K562 (cell line): ENCODE data around the gene NHSL2. TPM values are rescaled to one million over a fixed set of nuclear protein-coding genes. Genes with fewer than 3 reads are reported as not detected.

ENCODE experiments used
- ATAC-seq: fragments of 200-7000 bp; cut with Tn5 transposase; 3 replicates; pipeline ENCODE4 v1.9.1; 2020; ENCODE audit warnings: moderate library complexity
- BruUV-seq: library from RNA; stranded (reverse); fragments of 400-500 nt; replicated peaks from 2 replicates; lab custom pipeline; 2021; lab: Mats Ljungman, UMichigan
- CTCF ChIA-PET: fragments of 300-600 bp; formaldehyde crosslinking; extraction: SDS; loops from one replicate; lab custom pipeline; 2021; ENCODE audit warnings: low intra/inter-chr PET ratio; lab: Yijun Ruan, JAX
- POLR2A ChIA-PET: fragments of 300-600, 350-650 bp; sonication (Branson Sonifier 250); formaldehyde crosslinking; extraction: SDS; loops from one replicate; lab custom pipeline; 2021; ENCODE audit warnings: antibody characterized with exemption, inconsistent platforms; lab: Yijun Ruan, JAX
- DNase-seq, 4 experiments: peaks; one replicate each; pipeline versions ENCODE4 v3.0.0 to v3.0.0-alpha.2; 2011 to 2018; ENCODE audit warnings: low spot score in 3 of 4, mixed read lengths in 3 of 4; ENCODE audit errors: extremely low read depth in 1 of 4
- FAIRE-seq: peaks from 2 replicates; lab custom pipeline; 2011; peaks lifted over from hg19 to GRCh38; lab: Jason Lieb, UNC
- H2AFZ ChIP-seq: 2 replicates; pipeline ENCODE4 v1.6.0; 2011; ENCODE audit warnings: low read depth, low read length, control low read depth, inconsistent platforms
- H3K27ac ChIP-seq: fragments of 200-600 bp; 3 replicates; pipeline ENCODE4 v1.8.0; 2011; ENCODE audit warnings: low read depth, mild to moderate bottlenecking, control low read depth, inconsistent platforms, low read length, moderate library complexity, mixed read lengths; ENCODE audit errors: extremely low read depth
- H3K27me3 ChIP-seq, 2 experiments: fragments of 300-600 bp in 1 of 2; 2 replicates in 1 of 2; 3 replicates in 1 of 2; pipeline versions ENCODE4 v1.6.0 to v1.8.0; 2011; ENCODE audit warnings: inconsistent platforms in 2 of 2, low read length in 2 of 2, mild to moderate bottlenecking in 1 of 2, mixed read lengths in 1 of 2, moderate library complexity in 1 of 2; ENCODE audit not compliant: control insufficient read depth in 2 of 2, insufficient read depth in 2 of 2
- H3K36me3 ChIP-seq: fragments of 300-600 bp; 3 replicates; pipeline ENCODE4 v1.8.0; 2011; ENCODE audit warnings: mild to moderate bottlenecking, low read length, inconsistent platforms; ENCODE audit not compliant: control insufficient read depth, insufficient read depth
- H3K4me1 ChIP-seq, 2 experiments: fragments of 200-600 bp in 1 of 2; replicated peaks in 1 of 2; 2 replicates in 1 of 2; 3 replicates in 1 of 2; pipeline versions ENCODE4 v1.5.1 to v1.8.0; 2011; ENCODE audit warnings: inconsistent platforms in 2 of 2, low read length in 2 of 2, mild to moderate bottlenecking in 1 of 2, mixed read lengths in 1 of 2, moderate library complexity in 1 of 2; ENCODE audit not compliant: control insufficient read depth in 2 of 2, insufficient read depth in 2 of 2
- H3K4me2 ChIP-seq: 2 replicates; pipeline ENCODE4 v1.6.1; 2011; ENCODE audit warnings: low read length, control low read depth, inconsistent platforms, mixed read lengths; ENCODE audit not compliant: insufficient read depth
- H3K4me3 ChIP-seq: fragments of 200-600 bp; sonication (generic), shearing (Covaris generic); 2 replicates; pipeline ENCODE4 v1.5.1; 2016; ENCODE audit warnings: control low read depth, inconsistent platforms
- H3K79me2 ChIP-seq: fragments of 200-600 bp; 3 replicates; pipeline ENCODE4 v1.8.0; 2011; ENCODE audit warnings: low read length, inconsistent platforms; ENCODE audit not compliant: control insufficient read depth, insufficient read depth
- H3K9ac ChIP-seq, 2 experiments: 2 replicates each; pipeline versions ENCODE4 v1.6.0 to v1.6.1; 2011; ENCODE audit warnings: low read depth in 2 of 2, low read length in 2 of 2, control low read depth in 1 of 2, inconsistent platforms in 1 of 2, mild to moderate bottlenecking in 1 of 2, mixed read lengths in 1 of 2; ENCODE audit not compliant: insufficient read depth in 1 of 2
- H3K9me1 ChIP-seq: one replicate; pipeline ENCODE4 v1.6.0; 2011; ENCODE audit warnings: inconsistent platforms, mild to moderate bottlenecking, low read length, moderate library complexity; ENCODE audit not compliant: control insufficient read depth, insufficient read depth
- H3K9me3 ChIP-seq: replicated peaks from 2 replicates; pipeline ENCODE4 v1.5.1; 2011; ENCODE audit warnings: low read depth, low read length, inconsistent platforms; ENCODE audit not compliant: control insufficient read depth, insufficient read depth
- H4K20me1 ChIP-seq: replicated peaks from 2 replicates; pipeline ENCODE4 v1.6.1; 2011; ENCODE audit warnings: low read length, inconsistent platforms, mixed read lengths; ENCODE audit not compliant: control insufficient read depth, insufficient read depth
- ATF4 ChIP-seq: fragments of 450-650 bp; formaldehyde crosslinking; IDR thresholded peaks from 2 replicates; pipeline ENCODE4 v1.4.0; 2022; ENCODE audit warnings: mild to moderate bottlenecking, moderate library complexity
- ESRRB ChIP-seq: fragments of 250-450 bp; sonication (Bioruptor Pico); IDR thresholded peaks from 2 replicates; pipeline ENCODE4 v1.5.0; 2020; ENCODE audit warnings: mild to moderate bottlenecking, moderate library complexity, borderline replicate concordance
- FOXP1 ChIP-seq: sonication (generic); formaldehyde crosslinking; IDR thresholded peaks from 2 replicates; pipeline ENCODE4 v1.8.0; 2022; ENCODE audit warnings: mild to moderate bottlenecking, missing genetic modification reagents
- NBN ChIP-seq: fragments of 450-650 bp; IDR thresholded peaks from 2 replicates; pipeline ENCODE4 v1.6.1; 2016; ENCODE audit warnings: low read depth, mild to moderate bottlenecking
- NRF1 ChIP-seq, 2 experiments: fragments of 450-650 bp; IDR thresholded peaks in 1 of 2; conservative IDR thresholded peaks in 1 of 2; 2 replicates each; pipeline ENCODE4 v1.6.1; 2014; ENCODE audit warnings: mild to moderate bottlenecking in 2 of 2
- PPARD ChIP-seq: fragments of 250-450 bp; sonication (Bioruptor Pico); IDR thresholded peaks from 2 replicates; pipeline ENCODE4 v1.8.0; 2022; ENCODE audit warnings: inconsistent platforms, mild to moderate bottlenecking, moderate library complexity
- PYGO2 ChIP-seq: fragments of 450-650 bp; IDR thresholded peaks from 2 replicates; pipeline ENCODE4 v1.6.1; 2016; ENCODE audit warnings: mild to moderate bottlenecking, missing genetic modification characterization, moderate library complexity, missing compliant biosample characterization
- RBBP5 ChIP-seq: fragments of 200-600 bp; sonication (generic); IDR thresholded peaks from 2 replicates; pipeline ENCODE4 v1.6.1; 2012; ENCODE audit warnings: borderline replicate concordance, mild to moderate bottlenecking, low read length, control low read depth, inconsistent platforms; ENCODE audit not compliant: insufficient read depth, poor library complexity, severe bottlenecking
- RUNX1 ChIP-seq: sonication (generic); IDR thresholded peaks from 2 replicates; pipeline ENCODE4 v1.6.1; 2016; ENCODE audit warnings: antibody characterized with exemption, low read depth
- TAF15 ChIP-seq: fragments of 200-400 bp; formaldehyde crosslinking; IDR thresholded peaks from 2 replicates; pipeline ENCODE4 v1.6.1; 2017; ENCODE audit warnings: mild to moderate bottlenecking, low read depth, low read length, moderate library complexity
- TAL1 ChIP-seq: fragments of 450-650 bp; IDR thresholded peaks from 2 replicates; pipeline ENCODE4 v1.6.1; 2016; ENCODE audit warnings: mild to moderate bottlenecking
- ZFP1 ChIP-seq: fragments of 450-650 bp; formaldehyde crosslinking; IDR thresholded peaks from 2 replicates; pipeline ENCODE4 v1.4.0; 2020; ENCODE audit warnings: mild to moderate bottlenecking, mixed read lengths
- ZKSCAN1 ChIP-seq: fragments of 150-350 bp; IDR thresholded peaks from 2 replicates; pipeline ENCODE4 v1.6.1; 2016; ENCODE audit warnings: low read depth, low read length
- ZNF354B ChIP-seq: fragments of 250-450 bp; sonication (Bioruptor Pico); IDR thresholded peaks from 2 replicates; pipeline ENCODE4 v1.4.0; 2020
- ZNF445 ChIP-seq: fragments of 250-450 bp; sonication (Bioruptor Pico); IDR thresholded peaks from 2 replicates; pipeline ENCODE4 v1.4.0; 2020; ENCODE audit warnings: low read depth, mild to moderate bottlenecking, moderate library complexity
- ZNF785 ChIP-seq: fragments of 250-450 bp; sonication (Bioruptor Pico); IDR thresholded peaks from 2 replicates; pipeline ENCODE4 v1.4.0; 2020; ENCODE audit warnings: mild to moderate bottlenecking
- WGBS: fragments of 100-300 bp; shearing (Covaris generic); methylation state at CpG from one replicate; pipeline ENCODE4 v1.1.6; 2016; ENCODE audit warnings: low coverage, mixed read lengths; ENCODE audit not compliant: insufficient coverage; ENCODE audit errors: missing lambda C conversion rate; 5-methylcytosine and 5-hydroxymethylcytosine counted together
- in situ Hi-C: fragments of 300-500 bp; cut with MboI; formaldehyde crosslinking; loops from 4 replicates; pipeline ENCODE4 v1.15.0; 2018; ENCODE audit warnings: inconsistent platforms, mixed read lengths
- intact Hi-C: fragments of 100-400 bp; cut with micrococcal nuclease; formaldehyde crosslinking; loops from 2 replicates; pipeline ENCODE4 v1.14.2; 2022
- polyA plus RNA-seq, 8 experiments: library from polyadenylated mRNA; depleted of rRNA in 4 of 8; stranded (reverse) in 5 of 8; unstranded in 3 of 8; fragments of >200 nt; fragmentation: Nextera tagmentation in 2 of 8; fragmentation: Illumina TruSeq in 1 of 8; extraction: Ambion mirVana in 2 of 8; extraction: Trizol in 1 of 8; gene quantifications; 2 replicates each; pipeline versions ENCODE4 v1.2.1 to v1.2.3, GENCODE V29; 2011 to 2014; ENCODE audit warnings: inconsistent platforms in 1 of 8, missing spikeins in 1 of 8
- total RNA-seq, 7 experiments: library from RNA; depleted of rRNA in 6 of 7; stranded (reverse); fragments of >200 nt in 6 of 7; fragmentation: Illumina TruSeq in 2 of 7; extraction: Trizol in 2 of 7; gene quantifications; 2 replicates each; pipeline versions ENCODE4 v1.2.1 to v1.2.3, GENCODE V29; 2011 to 2021; ENCODE audit warnings: low replicate concordance in 1 of 7
- TF ChIP-seq, protein P1 (sequence below): sonication (generic); formaldehyde crosslinking; IDR thresholded peaks from 2 replicates; pipeline ENCODE4 v1.9.0; 2022; ENCODE audit warnings: mild to moderate bottlenecking, missing genetic modification reagents
- TF ChIP-seq, protein P2 (sequence below), 2 experiments: IDR thresholded peaks; 2 replicates each; pipeline ENCODE4 v1.6.1; 2011; ENCODE audit warnings: borderline replicate concordance in 1 of 2, control low read depth in 1 of 2, low read depth in 1 of 2, low read length in 1 of 2, mild to moderate bottlenecking in 1 of 2, mixed read lengths in 1 of 2, moderate library complexity in 1 of 2; ENCODE audit not compliant: insufficient read depth in 1 of 2, insufficient read length in 1 of 2, poor library complexity in 1 of 2, severe bottlenecking in 1 of 2; ENCODE audit errors: extremely low read depth in 1 of 2
- TF ChIP-seq, protein P3 (sequence below), 2 experiments: fragments of 450-650 bp; IDR thresholded peaks; 2 replicates each; pipeline ENCODE4 v1.6.1; 2016

NHSL2 gene
- total and polyA plus RNA-seq, 9 of the 15 experiments (the other 6 are each of a cell fraction or from before 2014, with no cell fraction given), result 0.02 TPM; not detected in 8

DNA sequence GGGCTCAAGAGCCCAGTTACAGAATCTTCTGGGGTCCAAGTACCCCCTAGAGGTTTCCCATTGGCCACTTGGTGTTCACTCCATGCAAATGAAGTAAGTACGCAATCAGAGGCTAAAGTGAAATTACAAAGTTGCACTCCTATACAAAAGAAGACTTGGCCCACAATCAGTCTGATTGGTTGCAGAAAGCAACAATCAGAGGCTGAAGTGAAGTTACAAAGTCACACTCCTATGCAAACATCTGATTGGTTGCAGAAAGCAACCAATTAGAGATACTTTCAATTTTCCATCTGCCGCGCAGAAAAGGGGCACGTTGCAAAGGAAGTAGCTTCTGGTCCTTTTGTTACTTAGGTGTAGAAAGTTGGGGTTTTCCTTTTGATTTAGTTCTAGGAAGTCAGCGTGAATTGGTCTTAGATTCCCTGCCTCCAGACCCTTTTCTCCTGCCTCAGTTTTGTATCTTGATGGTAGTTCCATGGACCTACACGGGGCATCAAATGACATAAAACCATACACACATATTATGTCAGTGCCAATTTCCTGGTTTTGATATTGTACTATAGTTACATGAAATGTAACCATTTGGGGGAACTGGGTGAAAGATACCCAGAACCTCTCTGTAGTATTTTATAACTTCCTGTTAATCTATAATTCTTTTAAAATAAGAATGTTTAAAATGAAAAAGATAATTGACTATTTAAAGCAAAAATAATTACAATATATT lies 258.5 kb downstream of the NHSL2 start:
- WGBS, result 11% methylated on average over 6 of the region's 6 CpGs
- peak; percentile 53 for ATAC-seq
- TF ChIP-seq ATF4 (CRISPR knock-in tag) (no peak), ZNF785 (CRISPR knock-in tag) (no peak), PYGO2 (tag) (no peak), NRF1 (conservative IDR thresholded peaks at IDR 0.05 in 1 of 2, IDR thresholded peaks at IDR 0.05 in 1 of 2) (peak; percentile 16 to 39; a peak in 2 of 4 replicates), RUNX1 (no peak), ZNF445 (CRISPR knock-in tag) (no peak), FOXP1 (CRISPR knock-in tag) (no peak), ZFP1 (no peak), NBN (no peak), PPARD (CRISPR knock-in tag) (no peak), ZNF354B (CRISPR knock-in tag) (no peak), TAF15 (no peak), ESRRB (CRISPR knock-in tag) (no peak), ZKSCAN1 (no peak), TAL1 (no peak), RBBP5 (no peak)
- TF ChIP-seq, protein P1, sequence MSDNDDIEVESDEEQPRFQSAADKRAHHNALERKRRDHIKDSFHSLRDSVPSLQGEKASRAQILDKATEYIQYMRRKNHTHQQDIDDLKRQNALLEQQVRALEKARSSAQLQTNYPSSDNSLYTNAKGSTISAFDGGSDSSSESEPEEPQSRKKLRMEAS, result no peak
- TF ChIP-seq, protein P2, sequence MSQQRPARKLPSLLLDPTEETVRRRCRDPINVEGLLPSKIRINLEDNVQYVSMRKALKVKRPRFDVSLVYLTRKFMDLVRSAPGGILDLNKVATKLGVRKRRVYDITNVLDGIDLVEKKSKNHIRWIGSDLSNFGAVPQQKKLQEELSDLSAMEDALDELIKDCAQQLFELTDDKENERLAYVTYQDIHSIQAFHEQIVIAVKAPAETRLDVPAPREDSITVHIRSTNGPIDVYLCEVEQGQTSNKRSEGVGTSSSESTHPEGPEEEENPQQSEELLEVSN (IDR thresholded peaks at IDR 0.05; ENCODE audit: borderline replicate concordance in 1 of 2, extremely low read depth in 1 of 2, insufficient read depth in 1 of 2, insufficient read length in 1 of 2, low read depth in 1 of 2, low read length in 1 of 2, poor library complexity in 1 of 2, severe bottlenecking in 1 of 2), result peak in 1 of 2 experiments; percentile 29
- TF ChIP-seq, protein P3, sequence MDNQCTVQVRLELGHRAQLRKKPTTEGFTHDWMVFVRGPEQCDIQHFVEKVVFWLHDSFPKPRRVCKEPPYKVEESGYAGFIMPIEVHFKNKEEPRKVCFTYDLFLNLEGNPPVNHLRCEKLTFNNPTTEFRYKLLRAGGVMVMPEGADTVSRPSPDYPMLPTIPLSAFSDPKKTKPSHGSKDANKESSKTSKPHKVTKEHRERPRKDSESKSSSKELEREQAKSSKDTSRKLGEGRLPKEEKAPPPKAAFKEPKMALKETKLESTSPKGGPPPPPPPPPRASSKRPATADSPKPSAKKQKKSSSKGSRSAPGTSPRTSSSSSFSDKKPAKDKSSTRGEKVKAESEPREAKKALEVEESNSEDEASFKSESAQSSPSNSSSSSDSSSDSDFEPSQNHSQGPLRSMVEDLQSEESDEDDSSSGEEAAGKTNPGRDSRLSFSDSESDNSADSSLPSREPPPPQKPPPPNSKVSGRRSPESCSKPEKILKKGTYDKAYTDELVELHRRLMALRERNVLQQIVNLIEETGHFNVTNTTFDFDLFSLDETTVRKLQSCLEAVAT (IDR thresholded peaks at IDR 0.05), result no peak

More for the DNA sequence above, 258.5 kb downstream of the NHSL2 start:
- Histone ChIP-seq H3K4me1 (no peaks in the 10 kb centered on the region), H3K9ac (no peak overlapping the region), H3K27ac (no peak overlapping the region), H3K9me3 (no peaks in the 10 kb centered on the region), H3K79me2 (no peaks in the 10 kb centered on the region), H3K36me3 (no peaks in the 10 kb centered on the region), H2AFZ (peak overlapping the region; percentile 74), H4K20me1 (no peaks in the 10 kb centered on the region), H3K27me3 (no peaks in the 10 kb centered on the region), H3K9me1 (no peaks in the 10 kb centered on the region), H3K4me3 (no peak overlapping the region), H3K4me2 (peak overlapping the region; percentile 11; the same call in 1 of the 2 replicates)
- in situ Hi-C loops (no loop called here), intact Hi-C loops (no loop called here)
- no TSS peak for BruUV-seq
- ChIA-PET POLR2A (no interaction called here), CTCF (no interaction called here)
- DNase-seq (peak in 1 of 4 experiments; percentile 16), FAIRE-seq (peak; percentile 6)
